ENCODE data around the gene SNTG2. TPM values are rescaled to one million over a fixed set of nuclear protein-coding genes. Genes with fewer than 3 reads are reported as not detected.
"Not testable (repeated sequence)": the region's sequence is repeated elsewhere in the genome, so short reads cannot be mapped to it uniquely, and the experiment has no call there.

Gene SNTG2
- total RNA-seq, 1 donor from 2014 or later: 0.47 TPM

- no peak for DNase-seq
- Histone ChIP-seq H3K9me3 (replicated peaks) (no peaks in the 10 kb centered on the region), H3K4me3 (no peak overlapping the region), H3K4me1 (no peaks in the 10 kb centered on the region), H3K27ac (replicated peaks) (no peak overlapping the region), H3K27me3 (ENCODE audit: low read depth) (no peaks in the 10 kb centered on the region), H3K36me3 (no peaks in the 10 kb centered on the region)
- intact Hi-C loops (cut with micrococcal nuclease): no loop called here
- no peak for TF ChIP-seq CTCF (IDR thresholded peaks at IDR 0.05; ENCODE audit: borderline replicate concordance)
These were observed 153.7 kb downstream of the SNTG2 start for GRCh38 chr2:1104364-1104763.

DNA sequence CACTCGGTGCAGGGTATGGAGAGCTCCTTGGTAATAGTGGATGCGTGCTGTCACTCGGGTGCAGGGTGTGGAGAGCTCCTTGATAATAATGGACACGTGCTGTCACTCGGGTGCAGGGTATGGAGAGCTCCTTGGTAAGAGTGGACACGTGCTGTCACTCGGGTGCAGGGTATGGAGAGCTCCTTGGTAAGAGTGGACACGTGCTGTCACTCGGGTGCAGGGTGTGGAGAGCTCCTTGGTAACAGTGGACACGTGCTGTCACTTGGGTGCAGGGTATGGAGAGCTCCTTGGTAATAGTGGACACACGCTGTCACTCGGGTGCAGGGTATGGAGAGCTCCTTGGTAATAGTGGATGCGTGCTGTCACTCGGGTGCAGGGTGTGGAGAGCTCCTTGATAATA is 155.7 kb downstream of the SNTG2 start:
- H3K27ac ChIP-seq (replicated peaks); DNase-seq; H3K9me3 ChIP-seq (replicated peaks); H3K27me3 ChIP-seq (ENCODE audit: low read depth); H3K36me3 ChIP-seq; H3K4me3 ChIP-seq; H3K4me1 ChIP-seq; intact Hi-C loops (cut with micrococcal nuclease): not testable (repeated sequence)

- Histone ChIP-seq H3K4me3 (no peak overlapping the region), H3K27ac (replicated peaks) (no peak overlapping the region), H3K27me3 (ENCODE audit: low read depth) (peaks cover 5% of the 10 kb centered on the region), H3K36me3 (no peaks in the 10 kb centered on the region), H3K4me1 (no peaks in the 10 kb centered on the region), H3K9me3 (replicated peaks) (no peaks in the 10 kb centered on the region)
- no peak for TF ChIP-seq CTCF (IDR thresholded peaks at IDR 0.05; ENCODE audit: borderline replicate concordance)
- intact Hi-C loops (cut with micrococcal nuclease): no loop called here
- no peak for DNase-seq
These were observed 165.3 kb downstream of the SNTG2 start for GRCh38 chr2:1115843-1116539.

- no peak for TF ChIP-seq CTCF (IDR thresholded peaks at IDR 0.05; ENCODE audit: borderline replicate concordance)
- Histone ChIP-seq H3K4me3 (no peak overlapping the region), H3K27ac (replicated peaks) (no peak overlapping the region), H3K9me3 (replicated peaks) (no peaks in the 10 kb centered on the region), H3K36me3 (no peaks in the 10 kb centered on the region), H3K27me3 (ENCODE audit: low read depth) (peaks cover 5% of the 10 kb centered on the region), H3K4me1 (no peaks in the 10 kb centered on the region)
- intact Hi-C loops (cut with micrococcal nuclease): no loop called here
- DNase-seq: no peak
These were observed 166.9 kb downstream of the SNTG2 start for GRCh38 chr2:1117569-1117968.

DNA sequence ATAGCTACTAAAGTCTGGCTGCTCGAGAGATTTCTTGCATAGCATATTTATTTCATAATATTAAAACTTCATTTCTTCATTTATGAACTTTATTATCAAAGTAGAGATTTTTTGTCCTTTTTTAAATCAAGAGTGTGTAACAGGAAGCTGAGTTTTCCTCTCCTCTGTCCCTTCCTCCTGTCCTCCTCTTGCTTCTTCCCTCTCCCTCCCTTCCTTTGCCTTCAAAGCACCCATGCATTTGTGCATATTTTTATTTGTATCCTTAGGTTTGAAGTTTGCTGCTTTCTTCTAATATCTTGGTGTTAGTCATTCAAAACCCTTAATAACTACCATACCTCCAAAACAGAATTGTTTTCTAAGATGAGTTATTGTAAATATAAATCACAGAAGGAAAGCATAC is 174.6 kb downstream of the SNTG2 start:
- Histone ChIP-seq H3K9me3 (replicated peaks) (no peaks in the 10 kb centered on the region), H3K4me1 (no peaks in the 10 kb centered on the region), H3K36me3 (no peaks in the 10 kb centered on the region), H3K27ac (replicated peaks) (no peak overlapping the region), H3K27me3 (ENCODE audit: low read depth) (no peaks in the 10 kb centered on the region), H3K4me3 (no peak overlapping the region)
- no peak for DNase-seq
- no peak for TF ChIP-seq CTCF (IDR thresholded peaks at IDR 0.05; ENCODE audit: borderline replicate concordance)
- intact Hi-C loops (cut with micrococcal nuclease): no loop called here

GRCh38 chr2:1125633-1126370 is 175.2 kb downstream of the SNTG2 start:
- H3K27me3 ChIP-seq (ENCODE audit: low read depth): no peaks in the 10 kb centered on the region
- no peaks in the 10 kb centered on the region for H3K9me3 ChIP-seq (replicated peaks)
- H3K36me3 ChIP-seq: no peaks in the 10 kb centered on the region
- H3K27ac ChIP-seq (replicated peaks): no peak overlapping the region
- no peak overlapping the region for H3K4me3 ChIP-seq
- no peak for TF ChIP-seq CTCF (IDR thresholded peaks at IDR 0.05; ENCODE audit: borderline replicate concordance)
- DNase-seq: no peak
- H3K4me1 ChIP-seq: no peaks in the 10 kb centered on the region
- intact Hi-C loops (cut with micrococcal nuclease): no loop called here

Measured in left ventricle myocardium inferior (tissue), 1 donor.